GM23338 (cell line): ENCODE data around the gene CDR2. TPM values are rescaled to one million over a fixed set of nuclear protein-coding genes. Genes with fewer than 3 reads are reported as not detected.
"Not testable (repeated sequence)": the region's sequence is repeated elsewhere in the genome, so short reads cannot be mapped to it uniquely, and the experiment has no call there.

ENCODE experiments used
- ATAC-seq: fragments of 200-7000 bp; cut with Tn5 transposase; 3 replicates; pipeline ENCODE4 v1.9.1; 2020
- DNase-seq: peaks from one replicate; pipeline ENCODE4 v3.0.0-alpha.2; 2015; ENCODE audit warnings: low spot score
- H2AFZ ChIP-seq: fragments of 200-600 bp; sonication (generic); 2 replicates; pipeline ENCODE4 v1.8.0; 2016; ENCODE audit warnings: antibody characterized with exemption, mild to moderate bottlenecking, moderate library complexity
- H3F3A ChIP-seq: fragments of 200-600 bp; sonication (generic); replicated peaks from 2 replicates; pipeline ENCODE4 v1.8.0; 2017; ENCODE audit warnings: antibody characterized with exemption, mixed run types, low read depth
- H3K27ac ChIP-seq: fragments of 200-600 bp; sonication (generic); 2 replicates; pipeline ENCODE4 v1.6.1; 2016; ENCODE audit warnings: low read depth
- H3K27me3 ChIP-seq: fragments of 200-600 bp; sonication (generic); 2 replicates; pipeline ENCODE4 v1.8.0; 2016; ENCODE audit warnings: mild to moderate bottlenecking, mixed run types, moderate library complexity; ENCODE audit not compliant: insufficient read depth
- H3K36me3 ChIP-seq: fragments of 200-600 bp; sonication (generic); 2 replicates; pipeline ENCODE4 v1.8.0; 2016; ENCODE audit warnings: mild to moderate bottlenecking; ENCODE audit not compliant: insufficient read depth
- H3K4me1 ChIP-seq: fragments of 200-600 bp; sonication (generic); 2 replicates; pipeline ENCODE4 v1.8.0; 2016; ENCODE audit warnings: mild to moderate bottlenecking, moderate library complexity; ENCODE audit not compliant: insufficient read depth
- H3K4me2 ChIP-seq: fragments of 200-600 bp; sonication (generic); 2 replicates; pipeline ENCODE4 v1.7.1; 2017; ENCODE audit warnings: mixed run types
- H3K4me3 ChIP-seq: fragments of 200-600 bp; sonication (generic); 2 replicates; pipeline ENCODE4 v1.6.1; 2016; ENCODE audit warnings: mixed run types
- H3K79me2 ChIP-seq: fragments of 200-600 bp; sonication (generic); replicated peaks from 2 replicates; pipeline ENCODE4 v1.8.0; 2017; ENCODE audit warnings: mild to moderate bottlenecking; ENCODE audit not compliant: insufficient read depth
- H3K9me2 ChIP-seq: fragments of 200-600 bp; sonication (generic); 2 replicates; pipeline ENCODE4 v1.8.0; 2017; ENCODE audit not compliant: insufficient read depth
- H4K20me1 ChIP-seq: fragments of 200-600 bp; sonication (generic); replicated peaks from 2 replicates; pipeline ENCODE4 v1.8.0; 2017; ENCODE audit warnings: mild to moderate bottlenecking; ENCODE audit not compliant: insufficient read depth
- H3K27ac Mint-ChIP-seq: 2 replicates; pipeline ENCODE4 v1.8.0; 2020; ENCODE audit warnings: inconsistent platforms, mild to moderate bottlenecking, moderate library complexity, mixed read lengths
- H3K27me3 Mint-ChIP-seq: 3 replicates; pipeline ENCODE4 v1.8.0; 2022; ENCODE audit warnings: low read depth, mild to moderate bottlenecking, moderate library complexity, mixed read lengths, inconsistent platforms; ENCODE audit not compliant: insufficient read depth, poor library complexity
- H3K36me3 Mint-ChIP-seq: 3 replicates; pipeline ENCODE4 v1.8.0; 2021; ENCODE audit warnings: low read depth, mild to moderate bottlenecking, inconsistent platforms, moderate library complexity, mixed read lengths
- H3K4me1 Mint-ChIP-seq: 3 replicates; pipeline ENCODE4 v1.8.0; 2020; ENCODE audit warnings: mild to moderate bottlenecking, inconsistent platforms, mixed read lengths
- H3K4me3 Mint-ChIP-seq: 3 replicates; pipeline ENCODE4 v1.8.0; 2021; ENCODE audit warnings: moderate library complexity, mild to moderate bottlenecking, inconsistent platforms, mixed read lengths
- H3K9me3 Mint-ChIP-seq: 3 replicates; pipeline ENCODE4 v1.8.0; 2020; ENCODE audit warnings: moderate library complexity, mild to moderate bottlenecking, inconsistent platforms, mixed read lengths
- CREB1 ChIP-seq: fragments of 250-450 bp; sonication (Bioruptor Pico); IDR thresholded peaks from 2 replicates; pipeline ENCODE4 v1.5.0; 2020; ENCODE audit warnings: low read depth, mild to moderate bottlenecking, moderate library complexity
- ETS1 ChIP-seq: IDR thresholded peaks from 2 replicates; pipeline ENCODE4 v1.6.1; 2016; ENCODE audit warnings: antibody characterized with exemption
- EZH2 ChIP-seq: fragments of 200-600 bp; sonication (generic); IDR thresholded peaks from one replicate; pipeline ENCODE4 v1.8.0; 2017; ENCODE audit warnings: antibody characterized with exemption, mild to moderate bottlenecking, low read depth; ENCODE audit not compliant: unreplicated experiment
- EZH2phosphoT487 ChIP-seq: fragments of 200-600 bp; sonication (generic); IDR thresholded peaks from one replicate; pipeline ENCODE4 v1.8.1; 2018; ENCODE audit warnings: antibody characterized with exemption; ENCODE audit not compliant: unreplicated experiment
- POLR2AphosphoS5 ChIP-seq: IDR thresholded peaks from 2 replicates; pipeline ENCODE4 v1.6.1; 2016; ENCODE audit warnings: antibody characterized with exemption, low read depth
- REST ChIP-seq: IDR thresholded peaks from one replicate; pipeline ENCODE4 v1.6.1; 2018; ENCODE audit warnings: antibody characterized with exemption; ENCODE audit not compliant: unreplicated experiment
- ZNF114 ChIP-seq: fragments of 250-450 bp; sonication (Bioruptor Pico); IDR thresholded peaks from 2 replicates; pipeline ENCODE4 v1.5.0; 2020; ENCODE audit warnings: mild to moderate bottlenecking, moderate library complexity
- polyA plus RNA-seq: library from polyadenylated mRNA; unstranded; fragments of >200 nt; fragmentation: Nextera tagmentation; extraction: Ambion mirVana; gene quantifications from 2 replicates; pipeline ENCODE4 v1.2.1, GENCODE V29; 2016
- total RNA-seq: library from RNA; depleted of rRNA; stranded (reverse); fragments of >200 nt; shearing (Covaris generic); gene quantifications from 2 replicates; pipeline ENCODE4 v1.2.3, GENCODE V29; 2014
- TF ChIP-seq, protein P1 (sequence below): fragments of 250-450 bp; sonication (Bioruptor Pico); IDR thresholded peaks from 2 replicates; pipeline ENCODE4 v1.5.0; 2020; ENCODE audit warnings: mild to moderate bottlenecking, moderate library complexity

Gene CDR2
- total and polyA plus RNA-seq, 2 experiments from 2014 or later, result 17.7 to 39.3 TPM

GRCh38 chr16:22419908-22420307, 45.5 kb upstream of the CDR2 start (continued):
- TF ChIP-seq ETS1, result no peak
- TF ChIP-seq EZH2phosphoT487, result no peak

DNA sequence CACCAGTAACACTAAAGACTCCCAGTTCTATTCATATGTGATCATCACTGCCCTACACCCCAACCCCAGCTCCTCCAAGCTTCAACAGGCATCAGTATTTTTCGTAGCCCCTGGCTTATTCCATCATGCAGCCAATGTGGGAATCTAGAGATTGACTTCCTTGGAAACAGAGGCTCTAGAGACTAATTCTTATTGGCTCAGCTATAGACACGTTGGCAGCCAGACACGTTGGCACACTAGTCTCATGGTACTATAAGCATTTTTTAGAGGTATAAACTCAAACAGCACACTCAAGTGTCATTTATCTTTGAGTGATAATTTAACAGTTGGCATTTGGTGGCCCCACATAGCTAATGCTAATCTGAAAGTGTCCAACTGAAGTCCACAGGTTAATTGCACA, 44.4 kb upstream of the CDR2 start:
- H3K4me1 ChIP-seq, result no peaks in the 10 kb centered on the region
- DNase-seq (no peak), ATAC-seq (no peak)
- H4K20me1 ChIP-seq, result no peaks in the 10 kb centered on the region
- TF ChIP-seq POLR2AphosphoS5 (no peak), CREB1 (CRISPR knock-in tag) (no peak), EZH2phosphoT487 (no peak), REST (no peak), ETS1 (no peak), ZNF114 (CRISPR knock-in tag) (no peak), EZH2 (no peak)
- TF ChIP-seq, protein P1, sequence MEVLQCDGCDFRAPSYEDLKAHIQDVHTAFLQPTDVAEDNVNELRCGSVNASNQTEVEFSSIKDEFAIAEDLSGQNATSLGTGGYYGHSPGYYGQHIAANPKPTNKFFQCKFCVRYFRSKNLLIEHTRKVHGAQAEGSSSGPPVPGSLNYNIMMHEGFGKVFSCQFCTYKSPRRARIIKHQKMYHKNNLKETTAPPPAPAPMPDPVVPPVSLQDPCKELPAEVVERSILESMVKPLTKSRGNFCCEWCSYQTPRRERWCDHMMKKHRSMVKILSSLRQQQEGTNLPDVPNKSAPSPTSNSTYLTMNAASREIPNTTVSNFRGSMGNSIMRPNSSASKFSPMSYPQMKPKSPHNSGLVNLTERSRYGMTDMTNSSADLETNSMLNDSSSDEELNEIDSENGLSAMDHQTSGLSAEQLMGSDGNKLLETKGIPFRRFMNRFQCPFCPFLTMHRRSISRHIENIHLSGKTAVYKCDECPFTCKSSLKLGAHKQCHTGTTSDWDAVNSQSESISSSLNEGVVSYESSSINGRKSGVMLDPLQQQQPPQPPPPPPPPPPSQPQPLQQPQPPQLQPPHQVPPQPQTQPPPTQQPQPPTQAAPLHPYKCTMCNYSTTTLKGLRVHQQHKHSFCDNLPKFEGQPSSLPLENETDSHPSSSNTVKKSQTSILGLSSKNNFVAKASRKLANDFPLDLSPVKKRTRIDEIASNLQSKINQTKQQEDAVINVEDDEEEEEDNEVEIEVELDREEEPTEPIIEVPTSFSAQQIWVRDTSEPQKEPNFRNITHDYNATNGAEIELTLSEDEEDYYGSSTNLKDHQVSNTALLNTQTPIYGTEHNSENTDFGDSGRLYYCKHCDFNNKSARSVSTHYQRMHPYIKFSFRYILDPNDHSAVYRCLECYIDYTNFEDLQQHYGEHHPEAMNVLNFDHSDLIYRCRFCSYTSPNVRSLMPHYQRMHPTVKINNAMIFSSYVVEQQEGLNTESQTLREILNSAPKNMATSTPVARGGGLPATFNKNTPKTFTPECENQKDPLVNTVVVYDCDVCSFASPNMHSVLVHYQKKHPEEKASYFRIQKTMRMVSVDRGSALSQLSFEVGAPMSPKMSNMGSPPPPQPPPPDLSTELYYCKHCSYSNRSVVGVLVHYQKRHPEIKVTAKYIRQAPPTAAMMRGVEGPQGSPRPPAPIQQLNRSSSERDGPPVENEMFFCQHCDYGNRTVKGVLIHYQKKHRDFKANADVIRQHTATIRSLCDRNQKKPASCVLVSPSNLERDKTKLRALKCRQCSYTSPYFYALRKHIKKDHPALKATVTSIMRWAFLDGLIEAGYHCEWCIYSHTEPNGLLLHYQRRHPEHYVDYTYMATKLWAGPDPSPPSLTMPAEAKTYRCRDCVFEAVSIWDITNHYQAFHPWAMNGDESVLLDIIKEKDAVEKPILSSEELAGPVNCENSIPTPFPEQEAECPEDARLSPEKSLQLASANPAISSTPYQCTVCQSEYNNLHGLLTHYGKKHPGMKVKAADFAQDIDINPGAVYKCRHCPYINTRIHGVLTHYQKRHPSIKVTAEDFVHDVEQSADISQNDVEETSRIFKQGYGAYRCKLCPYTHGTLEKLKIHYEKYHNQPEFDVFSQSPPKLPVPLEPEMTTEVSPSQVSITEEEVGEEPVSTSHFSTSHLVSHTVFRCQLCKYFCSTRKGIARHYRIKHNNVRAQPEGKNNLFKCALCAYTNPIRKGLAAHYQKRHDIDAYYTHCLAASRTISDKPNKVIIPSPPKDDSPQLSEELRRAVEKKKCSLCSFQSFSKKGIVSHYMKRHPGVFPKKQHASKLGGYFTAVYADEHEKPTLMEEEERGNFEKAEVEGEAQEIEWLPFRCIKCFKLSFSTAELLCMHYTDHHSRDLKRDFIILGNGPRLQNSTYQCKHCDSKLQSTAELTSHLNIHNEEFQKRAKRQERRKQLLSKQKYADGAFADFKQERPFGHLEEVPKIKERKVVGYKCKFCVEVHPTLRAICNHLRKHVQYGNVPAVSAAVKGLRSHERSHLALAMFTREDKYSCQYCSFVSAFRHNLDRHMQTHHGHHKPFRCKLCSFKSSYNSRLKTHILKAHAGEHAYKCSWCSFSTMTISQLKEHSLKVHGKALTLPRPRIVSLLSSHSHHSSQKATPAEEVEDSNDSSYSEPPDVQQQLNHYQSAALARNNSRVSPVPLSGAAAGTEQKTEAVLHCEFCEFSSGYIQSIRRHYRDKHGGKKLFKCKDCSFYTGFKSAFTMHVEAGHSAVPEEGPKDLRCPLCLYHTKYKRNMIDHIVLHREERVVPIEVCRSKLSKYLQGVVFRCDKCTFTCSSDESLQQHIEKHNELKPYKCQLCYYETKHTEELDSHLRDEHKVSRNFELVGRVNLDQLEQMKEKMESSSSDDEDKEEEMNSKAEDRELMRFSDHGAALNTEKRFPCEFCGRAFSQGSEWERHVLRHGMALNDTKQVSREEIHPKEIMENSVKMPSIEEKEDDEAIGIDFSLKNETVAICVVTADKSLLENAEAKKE (CRISPR knock-in tag), result no peak
- H3K9me2 ChIP-seq, result no peaks in the 10 kb centered on the region
- Mint-ChIP-seq H3K27me3 (no peaks in the 10 kb centered on the region), H3K4me3 (no peak overlapping the region), H3K27ac (no peak overlapping the region), H3K9me3 (no peaks in the 10 kb centered on the region), H3K4me1 (no peaks in the 10 kb centered on the region), H3K36me3 (peaks cover 20% of the 10 kb centered on the region)
- H2AFZ ChIP-seq, result no peak overlapping the region
- H3K79me2 ChIP-seq, result no peaks in the 10 kb centered on the region
- 0 out of 2 replicates have a peak, but pooled peaks cover 2% of the 10 kb centered on the region for H3F3A ChIP-seq
- no peak overlapping the region for H3K4me2 ChIP-seq
- no peak overlapping the region for H3K4me3 ChIP-seq
- H3K27me3 ChIP-seq, result no peaks in the 10 kb centered on the region
- no peak overlapping the region for H3K27ac ChIP-seq
- H3K36me3 ChIP-seq, result no peaks in the 10 kb centered on the region

- H3K9me2 ChIP-seq, H3K27me3 ChIP-seq, H3F3A ChIP-seq, H3K4me1 Mint-ChIP-seq, H3K27me3 Mint-ChIP-seq, H4K20me1 ChIP-seq, H3K9me3 Mint-ChIP-seq, H3K27ac Mint-ChIP-seq, H3K27ac ChIP-seq, H3K4me3 Mint-ChIP-seq, H3K4me2 ChIP-seq, ATAC-seq, H3K79me2 ChIP-seq, DNase-seq, H3K4me3 ChIP-seq, H2AFZ ChIP-seq, H3K36me3 ChIP-seq, H3K4me1 ChIP-seq: not testable (repeated sequence)
- H3K36me3 Mint-ChIP-seq, result peaks cover 14% of the 10 kb centered on the region; the same call in 2 of the 3 replicates
Observed at GRCh38 chr16:22417798-22418197, 43.4 kb upstream of the CDR2 start.
